ENCODE results near the gene OPN1MW2. TPM values are rescaled to one million over a fixed set of nuclear protein-coding genes. Genes with fewer than 3 reads are reported as not detected.

The OPN1MW2 gene
- not detected in 2 replicates for polyA plus RNA-seq

GRCh38 chrX:154219456-154219855 lies at the start of gene OPN1MW2:
Gene OPN1MW2 (plus strand): TSS chrX:154219756. CDS start chrX:154219816, 60 bp downstream.

GRCh38 chrX:154182296-154182695 lies 37.3 kb upstream of the OPN1MW2 start, which contains the start of gene OPN1MW:
Gene OPN1MW (plus strand): TSS chrX:154182596. CDS start chrX:154182678, 82 bp downstream.

GRCh38 chrX:154257282-154257681 lies 37.7 kb downstream of the OPN1MW2 start, which contains the start of gene OPN1MW3:
Gene OPN1MW3 (plus strand): TSS chrX:154257582. CDS start chrX:154257620, 38 bp downstream.

Other genes starting within 250 kb of the OPN1MW2 start
- gene HCFC1, start 247.9 kb upstream of the OPN1MW2 start, polyA plus RNA-seq = 4.1 and 5.5 TPM in 2 replicates
- 1.6 and 5.4 TPM in 2 replicates for gene TMEM187, start 247.0 kb upstream of the OPN1MW2 start, polyA plus RNA-seq
- 2.4 and 3.6 TPM in 2 replicates for gene IRAK1, start 199.9 kb upstream of the OPN1MW2 start, polyA plus RNA-seq
- gene MECP2, start 122.0 kb upstream of the OPN1MW2 start, polyA plus RNA-seq = 4.3 and 6.9 TPM in 2 replicates
- gene OPN1LW, start 75.5 kb upstream of the OPN1MW2 start, polyA plus RNA-seq = not detected in 2 replicates
- gene OPN1MW, start 37.2 kb upstream of the OPN1MW2 start, polyA plus RNA-seq = not detected in 2 replicates
- gene OPN1MW3, start 37.8 kb downstream of the OPN1MW2 start, polyA plus RNA-seq = not detected in 2 replicates
- gene TEX28, start 75.4 kb downstream of the OPN1MW2 start, polyA plus RNA-seq = not detected in 2 replicates
- not detected in 2 replicates for gene TKTL1, start 76.0 kb downstream of the OPN1MW2 start, polyA plus RNA-seq
- 4.9 TPM in 1 of 2 replicates, not detected in the other for gene FLNA, start 154.9 kb downstream of the OPN1MW2 start, polyA plus RNA-seq
- gene EMD, start 159.5 kb downstream of the OPN1MW2 start, polyA plus RNA-seq = 1.6 and 2.0 TPM in 2 replicates
- gene RPL10, start 178.6 kb downstream of the OPN1MW2 start, polyA plus RNA-seq = 317 and 487 TPM in 2 replicates
- gene DNASE1L1, start 189.5 kb downstream of the OPN1MW2 start, polyA plus RNA-seq = not detected in 2 replicates
- 1.9 and 14.5 TPM in 2 replicates for gene TAFAZZIN, start 191.8 kb downstream of the OPN1MW2 start, polyA plus RNA-seq
- 42.0 and 42.2 TPM in 2 replicates for gene ATP6AP1, start 208.9 kb downstream of the OPN1MW2 start, polyA plus RNA-seq
- gene GDI1, start 217.4 kb downstream of the OPN1MW2 start, polyA plus RNA-seq = 72.2 and 103 TPM in 2 replicates
- gene FAM50A, start 224.4 kb downstream of the OPN1MW2 start, polyA plus RNA-seq = 5.7 and 8.8 TPM in 2 replicates
- not detected in 2 replicates for gene PLXNA3, start 238.5 kb downstream of the OPN1MW2 start, polyA plus RNA-seq